ENCODE results near the gene MPPED2. TPM values are rescaled to one million over a fixed set of nuclear protein-coding genes. Genes with fewer than 3 reads are reported as not detected.

Gene MPPED2
- total and polyA plus RNA-seq, 2 of the 13 experiments (the other 11 are each of a cell fraction or from before 2014, with no cell fraction given): not detected

GRCh38 chr11:30451626-30452025 lies 134.5 kb downstream of the MPPED2 start:
- no peak for FAIRE-seq
- TF ChIP-seq ZNF619 (CRISPR knock-in tag; IDR thresholded peaks at IDR 0.05) (no peak), ZNF737 (CRISPR knock-in tag; IDR thresholded peaks at IDR 0.05; ENCODE audit: borderline replicate concordance) (no peak), HBP1 (CRISPR knock-in tag; IDR thresholded peaks at IDR 0.05; ENCODE audit: low read depth) (no peak), ELF1 (CRISPR knock-in tag; IDR thresholded peaks at IDR 0.05) (no peak), ZNF251 (CRISPR knock-in tag; IDR thresholded peaks at IDR 0.05) (no peak), GPBP1L1 (CRISPR knock-in tag; IDR thresholded peaks at IDR 0.05) (no peak), SCMH1 (CRISPR knock-in tag; IDR thresholded peaks at IDR 0.05; ENCODE audit: borderline replicate concordance) (no peak), SIN3A (IDR thresholded peaks at IDR 0.05; ENCODE audit: borderline replicate concordance, low read depth, low read length) (no peak), BORCS8-MEF2B (CRISPR knock-in tag; IDR thresholded peaks at IDR 0.05) (no peak), IKZF1 (IDR thresholded peaks at IDR 0.05) (no peak), PAWR (CRISPR knock-in tag; IDR thresholded peaks at IDR 0.05; ENCODE audit: borderline replicate concordance) (no peak), HNRNPL (IDR thresholded peaks at IDR 0.05; ENCODE audit: low read depth, low read length) (no peak), KAT8 (CRISPR knock-in tag; IDR thresholded peaks at IDR 0.05) (no peak), ZNF234 (CRISPR knock-in tag; conservative IDR thresholded peaks at IDR 0.05) (no peak), ZBTB49 (CRISPR knock-in tag; IDR thresholded peaks at IDR 0.05; ENCODE audit: borderline replicate concordance) (no peak), ZNF343 (CRISPR knock-in tag; IDR thresholded peaks at IDR 0.05) (no peak), ZNF790 (CRISPR knock-in tag; IDR thresholded peaks at IDR 0.05; ENCODE audit: borderline replicate concordance) (no peak), ZNF788 (CRISPR knock-in tag; IDR thresholded peaks at IDR 0.05; ENCODE audit: borderline replicate concordance) (no peak), GRHL1 (CRISPR knock-in tag; conservative IDR thresholded peaks at IDR 0.05) (no peak), ZNF180 (CRISPR knock-in tag; IDR thresholded peaks at IDR 0.05; ENCODE audit: borderline replicate concordance, low read depth) (no peak)
- no peaks in the 10 kb centered on the region for H3K79me2 ChIP-seq (ENCODE audit: insufficient read depth, low read length)
- no peak overlapping the region for H3K4me2 ChIP-seq (ENCODE audit: low read depth, low read length)
- POLR2A ChIA-PET: no interaction called here
- no peak overlapping the region for H3K9ac ChIP-seq (ENCODE audit: insufficient read depth, low read depth, low read length)
- 33% methylated on average over 5 of the region's 5 CpGs for WGBS (ENCODE audit: low lambda C conversion rate)
- H4K20me1 ChIP-seq (ENCODE audit: insufficient read depth, low read length): no peaks in the 10 kb centered on the region
- DNase-seq (ENCODE audit: low spot score): no peak
- intact Hi-C loops (cut with micrococcal nuclease; ENCODE audit: unreplicated experiment) (no loop called here), in situ Hi-C loops (cut with HindIII; ENCODE audit: extremely low pct_ligation_motif_present, low pct_unique_long_range_greater_than_20kb) (no loop called here)
- BruUV-seq (replicated peaks): no TSS peak
- H3K36me3 ChIP-seq (replicated peaks in 1 of 2; ENCODE audit: control insufficient read depth in 1 of 2, insufficient read depth in 2 of 2, low read length in 2 of 2): no peaks in the 10 kb centered on the region
- CTCF ChIA-PET (ENCODE audit: low intra/inter-chr PET ratio, low total read pairs): no interaction called here
- H2AFZ ChIP-seq (ENCODE audit: low read length): no peak overlapping the region
- no peak overlapping the region for H3K4me3 ChIP-seq (replicated peaks in 1 of 3; ENCODE audit: insufficient read depth in 1 of 3, low read depth in 2 of 3, low read length in 3 of 3)
- no peak for ATAC-seq
- no peaks in the 10 kb centered on the region for H3K27me3 ChIP-seq (ENCODE audit: control insufficient read depth in 1 of 2, insufficient read depth in 2 of 2, low read length in 2 of 2)
- H3K27ac ChIP-seq (ENCODE audit: extremely low read length, insufficient read depth, low read length): no peak overlapping the region
- no peaks in the 10 kb centered on the region for H3K4me1 ChIP-seq (ENCODE audit: insufficient read depth, low read length)
- H3K9me3 ChIP-seq (ENCODE audit: low read length): no peaks in the 10 kb centered on the region
